Measurements from ENCODE around the gene HOXD12.

The HOXD12 gene

GRCh38 chr2:176136374-176137251, 37.0 kb downstream of the HOXD12 start:
- DNase-seq, result no peak

GRCh38 chr2:176137252-176137580, 37.6 kb downstream of the HOXD12 start:
- no peak for DNase-seq

GRCh38 chr2:176137906-176138305, 38.3 kb downstream of the HOXD12 start:
- DNase-seq, result no peak

- no peak for DNase-seq
Measured at GRCh38 chr2:176138526-176138922, 38.9 kb downstream of the HOXD12 start.

GRCh38 chr2:176138923-176139660, 39.5 kb downstream of the HOXD12 start:
- DNase-seq, result no peak

GRCh38 chr2:176139661-176140512, 40.3 kb downstream of the HOXD12 start:
- no peak for DNase-seq

- DNase-seq, result peak; percentile 68
Measured at GRCh38 chr2:176140513-176141317, 41.1 kb downstream of the HOXD12 start.

GRCh38 chr2:176142281-176142680, 42.7 kb downstream of the HOXD12 start:
- no peak for DNase-seq

GRCh38 chr2:176145085-176145969, 45.7 kb downstream of the HOXD12 start:
- no peak for DNase-seq

GRCh38 chr2:176146101-176146500, 46.5 kb downstream of the HOXD12 start:
- no peak for DNase-seq

GRCh38 chr2:176146645-176147044, 47.0 kb downstream of the HOXD12 start:
- no peak for DNase-seq

GRCh38 chr2:176147210-176147799, 47.7 kb downstream of the HOXD12 start:
- DNase-seq, result no peak

- no peak for DNase-seq
Measured at GRCh38 chr2:176147800-176148496, 48.4 kb downstream of the HOXD12 start.

GRCh38 chr2:176148751-176149421, 49.3 kb downstream of the HOXD12 start:
- no peak for DNase-seq

- no peak for DNase-seq
Measured at GRCh38 chr2:176149481-176149938, 49.9 kb downstream of the HOXD12 start.

GRCh38 chr2:176149939-176150583, 50.5 kb downstream of the HOXD12 start:
- no peak for DNase-seq

GRCh38 chr2:176150584-176151441, 51.2 kb downstream of the HOXD12 start:
- DNase-seq, result no peak

Data from activated CD4-positive, alpha-beta T cell treated with anti-CD3 and anti-CD28 coated beads, Interleukin-2, amount 50 U/mL, for 16 hours (primary cell).